Activated CD4-positive, alpha-beta T cell treated with anti-CD3 and anti-CD28 coated beads for 48 hours (primary cell): ENCODE results near the gene AKAP6.

Source experiments
- DNase-seq: peaks from one replicate; pipeline ENCODE4 v3.0.0-alpha.2; 2020

AKAP6 gene

GRCh38 chr14:32590157-32590556 lies 261.1 kb downstream of the AKAP6 start:
- DNase-seq: no peak

- no peak for DNase-seq
These were observed 264.3 kb downstream of the AKAP6 start for GRCh38 chr14:32593290-32593942.

GRCh38 chr14:32594766-32595165 lies 265.7 kb downstream of the AKAP6 start:
- no peak for DNase-seq

GRCh38 chr14:32595497-32595896 lies 266.4 kb downstream of the AKAP6 start:
- DNase-seq: no peak

GRCh38 chr14:32596390-32596789 lies 267.3 kb downstream of the AKAP6 start:
- no peak for DNase-seq

- DNase-seq: no peak
These were observed 268.7 kb downstream of the AKAP6 start for GRCh38 chr14:32597771-32598170.

GRCh38 chr14:32601069-32601468 lies 272.0 kb downstream of the AKAP6 start:
- no peak for DNase-seq

- no peak for DNase-seq
These were observed 272.8 kb downstream of the AKAP6 start for GRCh38 chr14:32601906-32602305.

GRCh38 chr14:32602699-32603098 lies 273.6 kb downstream of the AKAP6 start:
- DNase-seq: no peak

- no peak for DNase-seq
These were observed 275.0 kb downstream of the AKAP6 start for GRCh38 chr14:32603992-32604565.

GRCh38 chr14:32606301-32606700 lies 277.2 kb downstream of the AKAP6 start:
- DNase-seq: no peak

- no peak for DNase-seq
These were observed 278.3 kb downstream of the AKAP6 start for GRCh38 chr14:32607399-32607798.

GRCh38 chr14:32608857-32609256 lies 279.8 kb downstream of the AKAP6 start:
- no peak for DNase-seq

- DNase-seq: no peak
These were observed 280.3 kb downstream of the AKAP6 start for GRCh38 chr14:32609388-32609787.

- no peak for DNase-seq
These were observed 282.7 kb downstream of the AKAP6 start for GRCh38 chr14:32611752-32612151.

GRCh38 chr14:32618991-32619390 lies 289.9 kb downstream of the AKAP6 start:
- DNase-seq: no peak

- no peak for DNase-seq
These were observed 291.2 kb downstream of the AKAP6 start for GRCh38 chr14:32620303-32620702.

GRCh38 chr14:32620724-32621123 lies 291.6 kb downstream of the AKAP6 start:
- no peak for DNase-seq

- no peak for DNase-seq
These were observed 292.5 kb downstream of the AKAP6 start for GRCh38 chr14:32621585-32621984.

- DNase-seq: no peak
These were observed 293.6 kb downstream of the AKAP6 start for GRCh38 chr14:32622742-32623141.

GRCh38 chr14:32623300-32624093 lies 294.4 kb downstream of the AKAP6 start:
- DNase-seq: no peak

- no peak for DNase-seq
These were observed 296.1 kb downstream of the AKAP6 start for GRCh38 chr14:32625211-32625610.

GRCh38 chr14:32627545-32628298 lies 298.6 kb downstream of the AKAP6 start:
- no peak for DNase-seq
